ENCODE measurements around the gene RPL13. TPM values are rescaled to one million over a fixed set of nuclear protein-coding genes. Genes with fewer than 3 reads are reported as not detected.

Gene RPL13
- total and polyA plus RNA-seq, 2 of the 8 experiments (the other 6 are each of a cell fraction or from before 2014, with no cell fraction given): 2,162 to 7,384 TPM

DNA sequence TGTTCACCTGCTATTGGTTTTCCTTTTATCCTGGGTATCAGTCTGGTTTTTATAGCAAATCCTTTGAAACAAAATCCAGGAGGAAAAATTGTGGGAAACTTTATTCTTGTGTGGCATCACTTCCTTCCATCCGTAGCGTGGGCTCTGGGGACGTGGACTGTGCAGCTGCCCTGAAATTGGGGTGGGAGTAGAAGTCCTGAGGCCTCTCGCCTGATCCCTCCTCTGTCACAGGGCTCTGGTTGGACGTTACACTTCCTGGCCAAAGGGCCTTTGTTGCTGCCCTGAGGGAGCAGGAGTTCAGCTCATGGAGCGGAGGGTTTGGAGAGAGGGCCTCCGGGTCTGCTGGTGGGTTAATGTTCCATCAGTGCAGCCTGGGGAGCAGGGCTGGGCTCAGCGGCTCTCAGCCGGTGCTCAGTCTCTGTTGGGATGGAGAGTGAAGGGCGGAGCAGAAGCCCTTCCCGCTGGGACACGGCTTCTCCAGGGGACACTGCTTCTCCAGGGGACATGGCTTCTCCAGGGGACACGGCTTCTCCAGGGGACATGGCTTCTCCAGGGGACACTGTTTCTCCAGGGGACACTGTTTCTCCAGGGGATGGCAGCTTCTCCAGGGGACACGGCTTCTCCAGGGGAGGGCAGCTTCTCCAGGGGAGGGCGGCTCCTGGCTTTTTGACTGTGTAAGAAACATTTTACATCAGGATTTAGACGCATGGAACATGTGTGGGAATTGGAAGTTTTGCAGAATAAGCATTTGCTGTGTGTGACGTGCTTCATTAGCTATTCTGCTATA lies 15.2 kb upstream of the RPL13 start:
- Histone ChIP-seq H4K20me1 (replicated peaks in 1 of 2; ENCODE audit: control insufficient read depth in 1 of 2, insufficient read depth in 2 of 2, low read length in 2 of 2) (peaks cover 0 to 8% of the 10 kb centered on the region in 2 experiments), H3K27me3 (replicated peaks in 1 of 4; ENCODE audit: control insufficient read depth in 3 of 4, extremely low read depth in 1 of 4, insufficient read depth in 3 of 4, low read length in 3 of 4) (no peaks in the 10 kb centered on the region), H3K23ac (ENCODE audit: insufficient read length) (no peak overlapping the region), H3K4me2 (ENCODE audit: insufficient read depth in 1 of 2, low read depth in 2 of 2, low read length in 2 of 2) (no peak overlapping the region), H3K9me3 (ENCODE audit: insufficient read depth in 2 of 2, low read depth in 1 of 2, low read length in 1 of 2) (no peaks in the 10 kb centered on the region), H3K23me2 (ENCODE audit: low read depth, low read length) (no peaks in the 10 kb centered on the region), H4K91ac (replicated peaks; ENCODE audit: insufficient read length, low read length) (no peak overlapping the region), H2BK15ac (ENCODE audit: low read length) (no peak overlapping the region), H3K36me3 (ENCODE audit: control insufficient read depth in 2 of 4, insufficient read depth in 4 of 4, low read length in 3 of 4) (peaks cover 15 to 40% (median 25%) of the 10 kb centered on the region in 4 experiments), H2BK20ac (ENCODE audit: low read length) (no peak overlapping the region), H2AK5ac (ENCODE audit: low read depth, low read length) (no peak overlapping the region), H2BK12ac (ENCODE audit: low read depth, low read length) (no peak overlapping the region), H4K8ac (ENCODE audit: extremely low read depth, insufficient read depth, low read length) (no peak overlapping the region), H3K56ac (replicated peaks; ENCODE audit: insufficient read length, low read depth, low read length) (no peak overlapping the region), H3K27ac (ENCODE audit: low read depth, low read length) (no peak overlapping the region), H3K18ac (ENCODE audit: extremely low read depth, low read length) (no peak overlapping the region), H3K4me1 (replicated peaks in 1 of 4; ENCODE audit: control insufficient read depth in 3 of 4, insufficient read depth in 4 of 4, low read length in 3 of 4) (no peaks in the 10 kb centered on the region), H3K4ac (replicated peaks; ENCODE audit: insufficient read length, low read depth, low read length) (no peak overlapping the region), H4K5ac (ENCODE audit: insufficient read length, low read depth, low read length) (no peak overlapping the region), H3K14ac (ENCODE audit: insufficient read length) (no peak overlapping the region), H2BK5ac (ENCODE audit: low read depth, low read length) (no peak overlapping the region), H3K79me1 (ENCODE audit: low read depth, low read length) (peaks cover 4% of the 10 kb centered on the region; the same call in 1 of the 2 replicates), H3K4me3 (ENCODE audit: extremely low read depth in 1 of 4, insufficient read depth in 2 of 4, low read depth in 3 of 4, low read length in 4 of 4) (no peak overlapping the region), H3K79me2 (ENCODE audit: control insufficient read depth in 1 of 2, insufficient read depth in 2 of 2, low read length in 2 of 2) (no peaks in the 10 kb centered on the region), H3K9ac (replicated peaks in 1 of 4; ENCODE audit: extremely low read depth in 1 of 4, low read depth in 3 of 4, low read length in 3 of 4) (no peak overlapping the region), H2BK120ac (replicated peaks; ENCODE audit: low read depth, low read length) (no peak overlapping the region), H2AFZ (ENCODE audit: low read length) (no peak overlapping the region)
- no peak for DNase-seq (ENCODE audit: low read depth in 1 of 2, low spot score in 2 of 2)
- ChIA-PET CTCF (ENCODE audit: partially characterized antibody) (interaction anchor here (0.8 kb wide), 1 partner anchor 8 kb away, joined by 3 read pairs; no protein-coding TSS in a partner anchor), POLR2A (ENCODE audit: partially characterized antibody) (interaction anchor here (0.8 to 1.7 kb wide), 4 partner anchors 16 to 37 kb away, joined by 3 to 6 read pairs (median 4); partner anchors contain the start of gene SPG7)
- 94% methylated on average over 17 of the region's 17 CpGs; no CpG with 5 or more reads in 1 of the 2 experiments for WGBS, 2 experiments (ENCODE audit: extremely low coverage in 1 of 2, insufficient coverage in 1 of 2, insufficient read length in 1 of 2, insufficient replicate concordance in 2 of 2, low coverage in 1 of 2, low lambda C conversion rate in 2 of 2, missing lambda C conversion rate in 1 of 2)
- TF ChIP-seq CHD1 (IDR thresholded peaks at IDR 0.05; ENCODE audit: low read depth, low read length) (no peak), KDM1A (IDR thresholded peaks at IDR 0.05; ENCODE audit: borderline replicate concordance, low read length) (no peak)
- no peak for FAIRE-seq

All from H1 (cell line).